ENCODE measurements around the gene CTNNA3. TPM values are rescaled to one million over a fixed set of nuclear protein-coding genes. Genes with fewer than 3 reads are reported as not detected.
"Not testable (repeated sequence)": the region's sequence is repeated elsewhere in the genome, so short reads cannot be mapped to it uniquely, and the experiment has no call there.

The CTNNA3 gene
- polyA plus RNA-seq, 1 experiment: 0.26 TPM

- no peak for TF ChIP-seq CTCF (IDR thresholded peaks at IDR 0.05; ENCODE audit: low read depth, low read length)
- no peak overlapping the region for H3K4me3 ChIP-seq (ENCODE audit: low read depth, low read length)
- no peaks in the 10 kb centered on the region for H3K9me3 ChIP-seq (ENCODE audit: control insufficient read depth, insufficient read depth, low read length)
- H3K27me3 ChIP-seq (ENCODE audit: control insufficient read depth, insufficient read depth, low read length): no peaks in the 10 kb centered on the region
- no peak overlapping the region for H3K27ac ChIP-seq (ENCODE audit: low read depth, low read length)
- ChIA-PET POLR2A (no interaction called here), CTCF (no interaction called here)
- DNase-seq (ENCODE audit: low read depth, low spot score): no peak
These were observed 470.8 kb downstream of the CTNNA3 start for GRCh38 chr10:67225226-67225625.

GRCh38 chr10:67224553-67224952 lies 471.4 kb downstream of the CTNNA3 start:
- POLR2A ChIA-PET: no interaction called here

GRCh38 chr10:67222934-67223333 lies 473.1 kb downstream of the CTNNA3 start:
- DNase-seq (ENCODE audit: low read depth, low spot score): no peak
- Histone ChIP-seq H3K4me3 (ENCODE audit: low read depth, low read length) (no peak overlapping the region), H3K27ac (ENCODE audit: low read depth, low read length) (no peak overlapping the region), H3K27me3 (ENCODE audit: control insufficient read depth, insufficient read depth, low read length) (no peaks in the 10 kb centered on the region), H3K9me3 (ENCODE audit: control insufficient read depth, insufficient read depth, low read length) (no peaks in the 10 kb centered on the region)
- TF ChIP-seq CTCF (IDR thresholded peaks at IDR 0.05; ENCODE audit: low read depth, low read length): no peak
- ChIA-PET POLR2A (no interaction called here), CTCF (no interaction called here)

More at GRCh38 chr10:67224553-67224952, 471.4 kb downstream of the CTNNA3 start:
- Histone ChIP-seq H3K27me3 (ENCODE audit: control insufficient read depth, insufficient read depth, low read length) (no peaks in the 10 kb centered on the region), H3K4me3 (ENCODE audit: low read depth, low read length) (no peak overlapping the region), H3K9me3 (ENCODE audit: control insufficient read depth, insufficient read depth, low read length) (no peaks in the 10 kb centered on the region), H3K27ac (ENCODE audit: low read depth, low read length) (no peak overlapping the region)
- no peak for TF ChIP-seq CTCF (IDR thresholded peaks at IDR 0.05; ENCODE audit: low read depth, low read length)
- CTCF ChIA-PET: no interaction called here
- DNase-seq (ENCODE audit: low read depth, low spot score): no peak

GRCh38 chr10:67221939-67222494 lies 474.0 kb downstream of the CTNNA3 start:
- Histone ChIP-seq H3K27ac (ENCODE audit: low read depth, low read length) (no peak overlapping the region), H3K27me3 (ENCODE audit: control insufficient read depth, insufficient read depth, low read length) (no peaks in the 10 kb centered on the region), H3K4me3 (ENCODE audit: low read depth, low read length) (no peak overlapping the region), H3K9me3 (ENCODE audit: control insufficient read depth, insufficient read depth, low read length) (no peaks in the 10 kb centered on the region)
- POLR2A ChIA-PET: no interaction called here
- CTCF ChIA-PET: no interaction called here
- no peak for TF ChIP-seq CTCF (IDR thresholded peaks at IDR 0.05; ENCODE audit: low read depth, low read length)
- DNase-seq (ENCODE audit: low read depth, low spot score): no peak

- ChIA-PET CTCF (no interaction called here), POLR2A (no interaction called here)
- Histone ChIP-seq H3K9me3 (ENCODE audit: control insufficient read depth, insufficient read depth, low read length) (no peaks in the 10 kb centered on the region), H3K4me3 (ENCODE audit: low read depth, low read length) (no peak overlapping the region), H3K27me3 (ENCODE audit: control insufficient read depth, insufficient read depth, low read length) (no peaks in the 10 kb centered on the region), H3K27ac (ENCODE audit: low read depth, low read length) (no peak overlapping the region)
- DNase-seq (ENCODE audit: low read depth, low spot score): no peak
- no peak for TF ChIP-seq CTCF (IDR thresholded peaks at IDR 0.05; ENCODE audit: low read depth, low read length)
These were observed 484.3 kb downstream of the CTNNA3 start for GRCh38 chr10:67211680-67212079.

- H3K27ac ChIP-seq (ENCODE audit: low read depth, low read length); H3K9me3 ChIP-seq (ENCODE audit: control insufficient read depth, insufficient read depth, low read length); POLR2A ChIA-PET; H3K27me3 ChIP-seq (ENCODE audit: control insufficient read depth, insufficient read depth, low read length); CTCF ChIA-PET; DNase-seq (ENCODE audit: low read depth, low spot score); H3K4me3 ChIP-seq (ENCODE audit: low read depth, low read length): not testable (repeated sequence)
These were observed 488.1 kb downstream of the CTNNA3 start for GRCh38 chr10:67207923-67208322.
